H1 (cell line): Measurements from ENCODE around the gene RANGRF. TPM values are rescaled to one million over a fixed set of nuclear protein-coding genes. Genes with fewer than 3 reads are reported as not detected.
A peak's percentile ranks its signal among the peaks of the same experiment; 100 is the strongest.

Experiments
- CTCF ChIA-PET: fragments of 300-600 bp; sonication (Branson Sonifier 250); formaldehyde crosslinking; loops from one replicate; lab custom pipeline; 2021; ENCODE audit not compliant: partially characterized antibody; lab: Charles Lee
- POLR2A ChIA-PET: fragments of 300-600 bp; sonication (Branson Sonifier 250); formaldehyde crosslinking; loops from one replicate; lab custom pipeline; 2021; ENCODE audit warnings: inconsistent platforms; ENCODE audit not compliant: partially characterized antibody; lab: Charles Lee
- DNase-seq, 2 experiments: peaks; one replicate each; pipeline versions ENCODE4 v3.0.0 to v3.0.0-alpha.2; 2010 to 2022; ENCODE audit warnings: low spot score in 2 of 2, low read depth in 1 of 2, mixed read lengths in 1 of 2
- FAIRE-seq: peaks from 2 replicates; lab custom pipeline; 2011; peaks lifted over from hg19 to GRCh38; lab: Jason Lieb, UNC
- H2AFZ ChIP-seq: 2 replicates; pipeline ENCODE4 v1.8.1; 2012; ENCODE audit warnings: low read length, inconsistent platforms
- H2AK5ac ChIP-seq: 2 replicates; pipeline ENCODE4 v1.6.1; 2013; ENCODE audit warnings: low read depth, low read length
- H2BK120ac ChIP-seq: replicated peaks from 2 replicates; pipeline ENCODE3; 2013; ENCODE audit warnings: low read depth, low read length, inconsistent platforms
- H2BK12ac ChIP-seq: 2 replicates; pipeline ENCODE4 v1.6.1; 2013; ENCODE audit warnings: low read depth, low read length
- H2BK15ac ChIP-seq: 2 replicates; pipeline ENCODE4 v1.6.1; 2013; ENCODE audit warnings: low read length
- H2BK20ac ChIP-seq: 2 replicates; pipeline ENCODE4 v1.6.1; 2013; ENCODE audit warnings: low read length
- H2BK5ac ChIP-seq: 2 replicates; pipeline ENCODE4 v1.6.1; 2013; ENCODE audit warnings: low read depth, low read length
- H3K14ac ChIP-seq: 2 replicates; pipeline ENCODE4 v1.6.1; 2013; ENCODE audit warnings: inconsistent platforms; ENCODE audit not compliant: insufficient read length
- H3K18ac ChIP-seq: 2 replicates; pipeline ENCODE4 v1.6.1; 2013; ENCODE audit warnings: low read length; ENCODE audit errors: extremely low read depth
- H3K23ac ChIP-seq: 2 replicates; pipeline ENCODE4 v1.6.1; 2013; ENCODE audit warnings: inconsistent platforms; ENCODE audit not compliant: insufficient read length
- H3K23me2 ChIP-seq: 2 replicates; pipeline ENCODE4 v1.6.1; 2013; ENCODE audit warnings: low read depth, low read length
- H3K27ac ChIP-seq: 2 replicates; pipeline ENCODE4 v1.6.1; 2011; ENCODE audit warnings: low read depth, low read length, inconsistent platforms
- H3K27me3 ChIP-seq, 4 experiments: replicated peaks in 1 of 4; 1 replicate in 1 of 4; 2 replicates in 3 of 4; pipeline versions ENCODE4 v1.6.1 to v1.8.1; 2011 to 2013; ENCODE audit warnings: low read length in 3 of 4, mild to moderate bottlenecking in 3 of 4, inconsistent platforms in 2 of 4, mixed read lengths in 2 of 4, moderate library complexity in 1 of 4; ENCODE audit not compliant: control insufficient read depth in 3 of 4, insufficient read depth in 3 of 4; ENCODE audit errors: extremely low read depth in 1 of 4
- H3K36me3 ChIP-seq, 4 experiments: 2 replicates each; pipeline versions ENCODE4 v1.6.1 to v1.8.1; 2011 to 2013; ENCODE audit warnings: mild to moderate bottlenecking in 4 of 4, low read length in 3 of 4, moderate library complexity in 2 of 4, control low read depth in 1 of 4, inconsistent platforms in 1 of 4; ENCODE audit not compliant: insufficient read depth in 4 of 4, control insufficient read depth in 2 of 4
- H3K4ac ChIP-seq: replicated peaks from 2 replicates; pipeline ENCODE3; 2013; ENCODE audit warnings: low read length, low read depth, mixed read lengths, inconsistent platforms; ENCODE audit not compliant: insufficient read length
- H3K4me1 ChIP-seq, 4 experiments: replicated peaks in 1 of 4; 1 replicate in 1 of 4; 2 replicates in 3 of 4; pipeline versions ENCODE4 v1.6.1 to v1.8.1; 2011 to 2013; ENCODE audit warnings: low read length in 3 of 4, inconsistent platforms in 2 of 4, mixed read lengths in 1 of 4; ENCODE audit not compliant: insufficient read depth in 4 of 4, control insufficient read depth in 3 of 4
- H3K4me2 ChIP-seq, 2 experiments: 2 replicates each; pipeline versions ENCODE4 v1.6.1 to v1.8.1; 2011 to 2013; ENCODE audit warnings: low read depth in 2 of 2, low read length in 2 of 2, control low read depth in 1 of 2, inconsistent platforms in 1 of 2, mild to moderate bottlenecking in 1 of 2; ENCODE audit not compliant: insufficient read depth in 1 of 2
- H3K4me3 ChIP-seq, 4 experiments: fragments of 200-600, 300-600 bp in 1 of 4; sonication (generic), shearing (Covaris generic), sonication (Bioruptor Twin) in 1 of 4; 2 replicates each; pipeline versions ENCODE4 v1.5.1 to v1.8.1; 2011 to 2016; ENCODE audit warnings: low read length in 4 of 4, low read depth in 3 of 4, control low read depth in 2 of 4, inconsistent platforms in 2 of 4, mild to moderate bottlenecking in 2 of 4, mixed read lengths in 1 of 4, moderate library complexity in 1 of 4; ENCODE audit not compliant: insufficient read depth in 2 of 4; ENCODE audit errors: extremely low read depth in 1 of 4
- H3K56ac ChIP-seq: replicated peaks from 2 replicates; pipeline ENCODE3; 2013; ENCODE audit warnings: low read depth, mild to moderate bottlenecking, mixed read lengths, low read length, inconsistent platforms; ENCODE audit not compliant: insufficient read length
- H3K79me1 ChIP-seq: 2 replicates; pipeline ENCODE4 v1.6.1; 2013; ENCODE audit warnings: low read depth, low read length, control low read depth
- H3K79me2 ChIP-seq, 2 experiments: 2 replicates each; pipeline versions ENCODE4 v1.6.1 to v1.8.1; 2012 to 2013; ENCODE audit warnings: low read length in 2 of 2, mild to moderate bottlenecking in 2 of 2, inconsistent platforms in 1 of 2; ENCODE audit not compliant: insufficient read depth in 2 of 2, control insufficient read depth in 1 of 2
- H3K9ac ChIP-seq, 4 experiments: replicated peaks in 1 of 4; 1 replicate in 1 of 4; 2 replicates in 3 of 4; pipeline versions ENCODE4 v1.6.1 to v1.8.1; 2011 to 2013; ENCODE audit warnings: low read depth in 3 of 4, low read length in 3 of 4, control low read depth in 2 of 4, mild to moderate bottlenecking in 2 of 4, moderate library complexity in 2 of 4, inconsistent platforms in 1 of 4; ENCODE audit errors: extremely low read depth in 1 of 4
- H3K9me3 ChIP-seq, 2 experiments: 2 replicates each; pipeline versions ENCODE4 v1.6.1 to v1.8.1; 2012 to 2013; ENCODE audit warnings: mild to moderate bottlenecking in 2 of 2, moderate library complexity in 2 of 2, control low read depth in 1 of 2, inconsistent platforms in 1 of 2, low read depth in 1 of 2, low read length in 1 of 2, mixed read lengths in 1 of 2; ENCODE audit not compliant: insufficient read depth in 2 of 2
- H4K20me1 ChIP-seq, 2 experiments: replicated peaks in 1 of 2; 2 replicates each; pipeline versions ENCODE3 to v1.8.1; 2011 to 2013; ENCODE audit warnings: inconsistent platforms in 2 of 2, low read length in 2 of 2, mild to moderate bottlenecking in 1 of 2; ENCODE audit not compliant: insufficient read depth in 2 of 2, control insufficient read depth in 1 of 2
- H4K5ac ChIP-seq: 2 replicates; pipeline ENCODE4 v1.6.1; 2013; ENCODE audit warnings: low read length, low read depth, mixed read lengths, inconsistent platforms; ENCODE audit not compliant: insufficient read length
- H4K8ac ChIP-seq: 2 replicates; pipeline ENCODE4 v1.8.0; 2013; ENCODE audit warnings: mild to moderate bottlenecking, moderate library complexity, low read length, inconsistent platforms; ENCODE audit not compliant: insufficient read depth; ENCODE audit errors: extremely low read depth
- H4K91ac ChIP-seq: replicated peaks from 2 replicates; pipeline ENCODE3; 2013; ENCODE audit warnings: low read length, mixed read lengths, inconsistent platforms; ENCODE audit not compliant: insufficient read length
- ASH2L ChIP-seq: fragments of 200-600, 300-600 bp; sonication (generic); IDR thresholded peaks from one replicate; pipeline ENCODE4 v1.7.1; 2017; ENCODE audit warnings: low read length
- CTBP2 ChIP-seq: IDR thresholded peaks from 2 replicates; pipeline ENCODE4 v1.7.0; 2011; ENCODE audit warnings: borderline replicate concordance, mild to moderate bottlenecking, moderate library complexity, mixed read lengths, low read length; ENCODE audit not compliant: insufficient read depth, insufficient read length
- EZH2 ChIP-seq: fragments of 200-600 bp; sonication (generic); IDR thresholded peaks from 2 replicates; pipeline ENCODE4 v1.7.1; 2012; ENCODE audit warnings: low read depth, mild to moderate bottlenecking, moderate library complexity, low read length, inconsistent platforms; ENCODE audit not compliant: severe bottlenecking
- POU5F1 ChIP-seq: IDR thresholded peaks from 2 replicates; pipeline ENCODE4 v1.6.1; 2011; ENCODE audit warnings: low read depth, mild to moderate bottlenecking, low read length, moderate library complexity
- RBBP5 ChIP-seq: IDR thresholded peaks from 2 replicates; pipeline ENCODE4 v1.7.1; 2012; ENCODE audit warnings: low read depth, mild to moderate bottlenecking, inconsistent platforms, low read length, moderate library complexity, borderline replicate concordance
- RXRA ChIP-seq: IDR thresholded peaks from 2 replicates; pipeline ENCODE4 v1.6.1; 2011; ENCODE audit warnings: low read depth, mild to moderate bottlenecking, low read length, moderate library complexity; ENCODE audit not compliant: insufficient read depth
- SAP30 ChIP-seq: fragments of 300-600 bp; sonication (generic); IDR thresholded peaks from 2 replicates; pipeline ENCODE4 v1.7.1; 2012; ENCODE audit warnings: low read length, moderate library complexity, mild to moderate bottlenecking, inconsistent platforms; ENCODE audit not compliant: insufficient read depth, insufficient replicate concordance
- SIX5 ChIP-seq: IDR thresholded peaks from 2 replicates; pipeline ENCODE4 v1.6.1; 2011; ENCODE audit warnings: mild to moderate bottlenecking, low read depth, low read length
- YY1 ChIP-seq: IDR thresholded peaks from 2 replicates; pipeline ENCODE4 v1.6.1; 2011; ENCODE audit warnings: low read depth, mild to moderate bottlenecking, low read length
- WGBS, 2 experiments: shearing (Covaris generic) in 1 of 2; methylation state at CpG; one replicate each; pipeline versions ENCODE4 v1.1.6 to v1.1.7; 2013 to 2015; ENCODE audit warnings: low lambda C conversion rate in 2 of 2, mixed read lengths in 2 of 2, inconsistent platforms in 1 of 2, low coverage in 1 of 2, missing lambda C conversion rate in 1 of 2; ENCODE audit not compliant: insufficient replicate concordance in 2 of 2, insufficient coverage in 1 of 2, insufficient read length in 1 of 2; ENCODE audit errors: extremely low coverage in 1 of 2, missing lambda C conversion rate in 1 of 2; 5-methylcytosine and 5-hydroxymethylcytosine counted together
- polyA plus RNA-seq, 7 experiments: library from polyadenylated mRNA; depleted of rRNA in 3 of 7; stranded (reverse) in 5 of 7; unstranded in 2 of 7; fragments of >200 nt in 5 of 7; fragments of 200-250 nt in 2 of 7; gene quantifications; 1 replicate in 5 of 7; 2 replicates in 1 of 7; 4 replicates in 1 of 7; pipeline versions ENCODE4 v1.2.1 to v1.2.3, GENCODE V29; 2011 to 2013; ENCODE audit warnings: missing spikeins in 2 of 7, mixed read lengths in 2 of 7
- total RNA-seq: library from RNA; stranded (reverse); fragmentation: NEBNext Ultra II Directional; extraction: Animal tissue kit (Norgen Biotek cat#: 25700); gene quantifications from 2 replicates; pipeline ENCODE4 v1.2.1, GENCODE V29; 2021

RANGRF gene
- total and polyA plus RNA-seq, 2 of the 8 experiments (the other 6 are each of a cell fraction or from before 2014, with no cell fraction given), result 36.9 to 49.6 TPM

GRCh38 chr17:8332688-8333087, 44.2 kb downstream of the RANGRF start:
- DNase-seq, result no peak
- no peak overlapping the region for H3K18ac ChIP-seq
- no peaks in the 10 kb centered on the region for H3K79me2 ChIP-seq
- no peak overlapping the region for H2BK5ac ChIP-seq
- no peak overlapping the region for H4K91ac ChIP-seq
- no peaks in the 10 kb centered on the region for H3K23me2 ChIP-seq
- H3K23ac ChIP-seq, result no peak overlapping the region
- no peak overlapping the region for H3K56ac ChIP-seq
- H3K9ac ChIP-seq, result no peak overlapping the region
- no peak overlapping the region for H3K4me3 ChIP-seq
- no peak overlapping the region for H4K5ac ChIP-seq
- no peak overlapping the region for H2BK20ac ChIP-seq
- no peaks in the 10 kb centered on the region for H3K36me3 ChIP-seq
- H3K79me1 ChIP-seq, result no peaks in the 10 kb centered on the region
- no peak overlapping the region for H2BK120ac ChIP-seq
- POLR2A ChIA-PET, result interaction anchor here (1.3 to 1.7 kb wide), 3 partner anchors 9 to 44 kb away, joined by 4 to 5 read pairs (median 5); partner anchors contain the start of gene KRABD2
- TF ChIP-seq POU5F1 (no peak), CTBP2 (no peak), SAP30 (no peak), RBBP5 (no peak), EZH2 (no peak), ASH2L (no peak), SIX5 (no peak), RXRA (no peak), YY1 (no peak)
- TF ChIP-seq, all 59 proteins: peak for 0
- Histone ChIP-seq H3K4me1 (peaks cover 0 to under 1% (median 0%) of the 10 kb centered on the region in 4 experiments; a peak in 4 of 7 replicates), H3K4me2 (peak overlapping the region in 1 of 2 experiments; percentile 37; a peak in 1 of 4 replicates), H3K27ac (no peak overlapping the region), H4K20me1 (no peaks in the 10 kb centered on the region), H3K27me3 (peaks cover 0 to 5% (median 4%) of the 10 kb centered on the region in 4 experiments; a peak in 4 of 7 replicates), H2AK5ac (no peak overlapping the region), H3K4ac (no peak overlapping the region), H2AFZ (no peak overlapping the region), H3K14ac (no peak overlapping the region), H3K9me3 (no peaks in the 10 kb centered on the region), H2BK15ac (no peak overlapping the region), H2BK12ac (no peak overlapping the region), H4K8ac (no peak overlapping the region)
- CTCF ChIA-PET, result interaction anchor here (1.0 to 1.4 kb wide), 3 partner anchors 13 to 29 kb away, joined by 3 to 5 read pairs (median 4); no protein-coding TSS in a partner anchor
- FAIRE-seq, result no peak
- WGBS, 2 experiments, result 78% methylated on average over 5 of the region's 5 CpGs; no CpG with 5 or more reads in 1 of the 2 experiments
